GM12878 (cell line): ENCODE data around the gene ATP6V1F. TPM values are rescaled to one million over a fixed set of nuclear protein-coding genes. Genes with fewer than 3 reads are reported as not detected.

Experiments
- polyA plus RNA-seq, 11 experiments: library from polyadenylated mRNA; depleted of rRNA in 4 of 11; unstranded in 6 of 11; stranded (reverse) in 5 of 11; fragments of >200 nt; fragmentation: Nextera tagmentation in 4 of 11; fragmentation: Illumina TruSeq in 1 of 11; extraction: Ambion mirVana in 4 of 11; extraction: Trizol in 1 of 11; gene quantifications; 1 replicate in 1 of 11; 2 replicates in 10 of 11; pipeline versions ENCODE4 v1.2.1 to v1.2.3, GENCODE V29; 2011 to 2016; ENCODE audit warnings: inconsistent platforms in 2 of 11, missing spikeins in 2 of 11, low read depth in 1 of 11
- total RNA-seq, 4 experiments: library from RNA; depleted of rRNA in 3 of 4; stranded (reverse); fragments of >200 nt in 3 of 4; fragmentation: Illumina TruSeq in 1 of 4; extraction: Trizol in 1 of 4; gene quantifications; 2 replicates each; pipeline versions ENCODE4 v1.2.1 to v1.2.3, GENCODE V29; 2013 to 2021
- TF ChIP-seq, protein P1 (sequence below): fragments of 450-650 bp; IDR thresholded peaks from 2 replicates; pipeline ENCODE4 v1.6.1; 2017; ENCODE audit warnings: mild to moderate bottlenecking
- TF ChIP-seq, protein P2 (sequence below): fragments of 450-650 bp; IDR thresholded peaks from 2 replicates; pipeline ENCODE4 v1.6.1; 2016; ENCODE audit warnings: mild to moderate bottlenecking
- TF ChIP-seq, protein P3 (sequence below): fragments of 450-650 bp; IDR thresholded peaks from 2 replicates; pipeline ENCODE4 v1.6.1; 2018; ENCODE audit warnings: borderline replicate concordance, mild to moderate bottlenecking; ENCODE audit not compliant: partially characterized antibody

The ATP6V1F gene
- total and polyA plus RNA-seq, 10 of the 15 experiments (the other 5 are each of a cell fraction or from before 2014, with no cell fraction given): 111 to 343 (median 203) TPM

DNA sequence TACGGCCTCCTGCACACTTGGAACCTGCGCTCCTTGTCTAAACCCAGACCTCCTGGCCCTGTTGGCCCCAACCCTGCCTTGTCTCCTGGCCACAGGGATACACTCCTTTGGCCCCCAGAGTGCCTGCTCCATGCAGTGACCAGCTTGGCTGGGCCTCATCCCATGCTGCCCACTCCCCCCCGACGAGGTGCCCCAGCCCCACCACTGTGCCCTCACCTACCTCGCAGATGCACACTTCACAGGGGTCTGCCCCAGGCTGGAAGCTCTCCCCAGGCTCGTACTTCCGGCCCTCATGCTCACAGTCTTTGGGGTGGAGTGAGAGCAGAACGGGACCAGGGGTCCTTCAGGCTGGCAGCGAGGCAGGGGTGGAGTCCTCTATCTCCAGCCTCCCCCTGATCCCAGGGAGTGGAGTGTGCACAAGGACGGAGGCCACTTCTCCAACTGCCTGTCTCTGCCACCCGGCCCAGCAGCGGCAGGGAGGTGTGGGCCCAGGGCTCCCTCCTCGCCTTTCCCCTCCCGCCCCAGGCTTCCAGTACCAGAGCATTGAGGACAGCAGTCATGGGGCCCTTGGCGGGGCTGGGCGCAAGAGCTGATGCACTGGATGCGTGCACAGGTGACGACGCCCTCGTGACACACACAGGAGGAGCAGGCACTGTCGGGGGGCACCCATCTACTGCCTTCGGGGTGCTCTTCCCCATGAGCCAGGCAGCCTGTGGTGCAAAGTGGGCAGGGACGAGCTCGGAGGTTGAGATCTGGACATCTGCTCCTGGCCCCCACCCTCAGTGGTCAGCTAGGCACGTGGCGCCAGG, 22.1 kb downstream of the ATP6V1F start (continued):
- TF ChIP-seq, protein P1, sequence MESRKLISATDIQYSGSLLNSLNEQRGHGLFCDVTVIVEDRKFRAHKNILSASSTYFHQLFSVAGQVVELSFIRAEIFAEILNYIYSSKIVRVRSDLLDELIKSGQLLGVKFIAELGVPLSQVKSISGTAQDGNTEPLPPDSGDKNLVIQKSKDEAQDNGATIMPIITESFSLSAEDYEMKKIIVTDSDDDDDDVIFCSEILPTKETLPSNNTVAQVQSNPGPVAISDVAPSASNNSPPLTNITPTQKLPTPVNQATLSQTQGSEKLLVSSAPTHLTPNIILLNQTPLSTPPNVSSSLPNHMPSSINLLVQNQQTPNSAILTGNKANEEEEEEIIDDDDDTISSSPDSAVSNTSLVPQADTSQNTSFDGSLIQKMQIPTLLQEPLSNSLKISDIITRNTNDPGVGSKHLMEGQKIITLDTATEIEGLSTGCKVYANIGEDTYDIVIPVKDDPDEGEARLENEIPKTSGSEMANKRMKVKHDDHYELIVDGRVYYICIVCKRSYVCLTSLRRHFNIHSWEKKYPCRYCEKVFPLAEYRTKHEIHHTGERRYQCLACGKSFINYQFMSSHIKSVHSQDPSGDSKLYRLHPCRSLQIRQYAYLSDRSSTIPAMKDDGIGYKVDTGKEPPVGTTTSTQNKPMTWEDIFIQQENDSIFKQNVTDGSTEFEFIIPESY: no peak
- TF ChIP-seq, protein P2, sequence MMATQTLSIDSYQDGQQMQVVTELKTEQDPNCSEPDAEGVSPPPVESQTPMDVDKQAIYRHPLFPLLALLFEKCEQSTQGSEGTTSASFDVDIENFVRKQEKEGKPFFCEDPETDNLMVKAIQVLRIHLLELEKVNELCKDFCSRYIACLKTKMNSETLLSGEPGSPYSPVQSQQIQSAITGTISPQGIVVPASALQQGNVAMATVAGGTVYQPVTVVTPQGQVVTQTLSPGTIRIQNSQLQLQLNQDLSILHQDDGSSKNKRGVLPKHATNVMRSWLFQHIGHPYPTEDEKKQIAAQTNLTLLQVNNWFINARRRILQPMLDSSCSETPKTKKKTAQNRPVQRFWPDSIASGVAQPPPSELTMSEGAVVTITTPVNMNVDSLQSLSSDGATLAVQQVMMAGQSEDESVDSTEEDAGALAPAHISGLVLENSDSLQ: no peak
- TF ChIP-seq, protein P3, sequence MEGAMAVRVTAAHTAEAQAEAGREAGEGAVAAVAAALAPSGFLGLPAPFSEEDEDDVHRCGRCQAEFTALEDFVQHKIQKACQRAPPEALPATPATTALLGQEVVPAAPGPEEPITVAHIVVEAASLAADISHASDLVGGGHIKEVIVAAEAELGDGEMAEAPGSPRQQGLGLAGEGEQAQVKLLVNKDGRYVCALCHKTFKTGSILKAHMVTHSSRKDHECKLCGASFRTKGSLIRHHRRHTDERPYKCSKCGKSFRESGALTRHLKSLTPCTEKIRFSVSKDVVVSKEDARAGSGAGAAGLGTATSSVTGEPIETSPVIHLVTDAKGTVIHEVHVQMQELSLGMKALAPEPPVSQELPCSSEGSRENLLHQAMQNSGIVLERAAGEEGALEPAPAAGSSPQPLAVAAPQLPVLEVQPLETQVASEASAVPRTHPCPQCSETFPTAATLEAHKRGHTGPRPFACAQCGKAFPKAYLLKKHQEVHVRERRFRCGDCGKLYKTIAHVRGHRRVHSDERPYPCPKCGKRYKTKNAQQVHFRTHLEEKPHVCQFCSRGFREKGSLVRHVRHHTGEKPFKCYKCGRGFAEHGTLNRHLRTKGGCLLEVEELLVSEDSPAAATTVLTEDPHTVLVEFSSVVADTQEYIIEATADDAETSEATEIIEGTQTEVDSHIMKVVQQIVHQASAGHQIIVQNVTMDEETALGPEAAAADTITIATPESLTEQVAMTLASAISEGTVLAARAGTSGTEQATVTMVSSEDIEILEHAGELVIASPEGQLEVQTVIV: no peak
- TF ChIP-seq, all 136 proteins: peak for 0
